ENCODE data around the gene BIRC5. TPM values are rescaled to one million over a fixed set of nuclear protein-coding genes. Genes with fewer than 3 reads are reported as not detected.
A peak's percentile ranks its signal among the peaks of the same experiment; 100 is the strongest.

Gene BIRC5
- total RNA-seq, 1 donor from 2014 or later: 134 TPM

GRCh38 chr17:78184868-78185267 is 29.2 kb upstream of the BIRC5 start:
- H3K9me3 Mint-ChIP-seq: peaks cover 3% of the 10 kb centered on the region
- peak overlapping the region; percentile 86 for H3K4me3 Mint-ChIP-seq
- peaks cover 13% of the 10 kb centered on the region for H3K36me3 Mint-ChIP-seq (ENCODE audit: low read depth)
- H3K27ac Mint-ChIP-seq (ENCODE audit: unreplicated experiment): peak overlapping the region; percentile 93
- H3K4me1 Mint-ChIP-seq: peaks cover 43% of the 10 kb centered on the region
- no peaks in the 10 kb centered on the region for H3K27me3 Mint-ChIP-seq (ENCODE audit: low read depth)
- DNase-seq (ENCODE audit: low read depth, low spot score): no peak
- TF ChIP-seq CTCF (conservative IDR thresholded peaks at IDR 0.05): no peak

GRCh38 chr17:78185981-78186691 is 27.9 kb upstream of the BIRC5 start:
- peaks cover 3% of the 10 kb centered on the region for H3K9me3 Mint-ChIP-seq
- peak overlapping the region; percentile 57 for H3K27ac Mint-ChIP-seq (ENCODE audit: unreplicated experiment)
- peaks cover 13% of the 10 kb centered on the region for H3K36me3 Mint-ChIP-seq (ENCODE audit: low read depth)
- no peaks in the 10 kb centered on the region for H3K27me3 Mint-ChIP-seq (ENCODE audit: low read depth)
- peaks cover 47% of the 10 kb centered on the region for H3K4me1 Mint-ChIP-seq
- peak overlapping the region; percentile 86 for H3K4me3 Mint-ChIP-seq
- no peak for DNase-seq (ENCODE audit: low read depth, low spot score)
- no peak for TF ChIP-seq CTCF (conservative IDR thresholded peaks at IDR 0.05)

GRCh38 chr17:78186692-78187595 is 27.1 kb upstream of the BIRC5 start, which contains the start of the genes AFMID and TK1:
Gene AFMID (plus strand): TSS chr17:78187362. CDS start chr17:78187371, 9 bp downstream.
Gene TK1 (minus strand): TSS chr17:78187052. CDS start chr17:78186994, 58 bp downstream.
- H3K4me1 Mint-ChIP-seq: peaks cover 47% of the 10 kb centered on the region
- H3K36me3 Mint-ChIP-seq (ENCODE audit: low read depth): peaks cover 13% of the 10 kb centered on the region
- peaks cover 3% of the 10 kb centered on the region for H3K9me3 Mint-ChIP-seq
- no peaks in the 10 kb centered on the region for H3K27me3 Mint-ChIP-seq (ENCODE audit: low read depth)
- peak within 1 kb of the TSS; percentile 98 for H3K27ac Mint-ChIP-seq (ENCODE audit: unreplicated experiment)
- DNase-seq (ENCODE audit: low read depth, low spot score): peak; percentile 100
- peak; percentile 96 for TF ChIP-seq CTCF (conservative IDR thresholded peaks at IDR 0.05)
- peak within 1 kb of the TSS; percentile 86 for H3K4me3 Mint-ChIP-seq

GRCh38 chr17:78196716-78197115 is 17.3 kb upstream of the BIRC5 start:
- H3K36me3 Mint-ChIP-seq (ENCODE audit: low read depth): peaks cover 8% of the 10 kb centered on the region
- no peaks in the 10 kb centered on the region for H3K27me3 Mint-ChIP-seq (ENCODE audit: low read depth)
- H3K4me1 Mint-ChIP-seq: peaks cover 9% of the 10 kb centered on the region
- DNase-seq (ENCODE audit: low read depth, low spot score): no peak
- no peaks in the 10 kb centered on the region for H3K9me3 Mint-ChIP-seq
- no peak for TF ChIP-seq CTCF (conservative IDR thresholded peaks at IDR 0.05)
- peak overlapping the region; percentile 62 for H3K27ac Mint-ChIP-seq (ENCODE audit: unreplicated experiment)
- H3K4me3 Mint-ChIP-seq: no peak overlapping the region

GRCh38 chr17:78197147-78197832 is 16.8 kb upstream of the BIRC5 start:
- no peaks in the 10 kb centered on the region for H3K27me3 Mint-ChIP-seq (ENCODE audit: low read depth)

More at GRCh38 chr17:78197147-78197832, 16.8 kb upstream of the BIRC5 start:
- Mint-ChIP-seq H3K9me3 (no peaks in the 10 kb centered on the region), H3K4me1 (peaks cover 9% of the 10 kb centered on the region), H3K4me3 (no peak overlapping the region), H3K27ac (ENCODE audit: unreplicated experiment) (peak overlapping the region; percentile 62), H3K36me3 (ENCODE audit: low read depth) (peaks cover 8% of the 10 kb centered on the region)
- DNase-seq (ENCODE audit: low read depth, low spot score): no peak
- no peak for TF ChIP-seq CTCF (conservative IDR thresholded peaks at IDR 0.05)
